Lung (tissue), 12 donors: ENCODE data around the gene CAP2. TPM values are rescaled to one million over a fixed set of nuclear protein-coding genes. Genes with fewer than 3 reads are reported as not detected.
A peak's percentile ranks its signal among the peaks of the same experiment; 100 is the strongest.
"Not testable (repeated sequence)": the region's sequence is repeated elsewhere in the genome, so short reads cannot be mapped to it uniquely, and the experiment has no call there.

ENCODE experiments used
- ATAC-seq: fragments of 200-7000 bp; cut with Tn5 transposase; one replicate; pipeline ENCODE4 v1.9.1; 2020; ENCODE audit warnings: moderate number of reproducible peaks; ENCODE audit not compliant: insufficient read depth, low FRiP score
- DNase-seq, 3 donors: peaks; one replicate each; pipeline ENCODE4 v3.0.0-alpha.2; 2013 to 2017
- H3K27ac ChIP-seq, 2 donors: one replicate each; pipeline ENCODE4 v1.5.1; 2013; ENCODE audit warnings: mild to moderate bottlenecking in 2 of 2, moderate library complexity in 2 of 2, control low read depth in 1 of 2, inconsistent platforms in 1 of 2, low read depth in 1 of 2, low read length in 1 of 2
- H3K27me3 ChIP-seq, 3 donors: one replicate each; pipeline ENCODE4 v1.5.1; 2013; ENCODE audit warnings: low read length in 2 of 3; ENCODE audit not compliant: control insufficient read depth in 3 of 3, insufficient read depth in 3 of 3
- H3K36me3 ChIP-seq, 4 donors: one replicate each; pipeline ENCODE4 v1.5.1; 2013; ENCODE audit warnings: low read length in 4 of 4, mild to moderate bottlenecking in 1 of 4, moderate library complexity in 1 of 4; ENCODE audit not compliant: control insufficient read depth in 4 of 4, insufficient read depth in 4 of 4
- H3K4me1 ChIP-seq, 5 donors: one replicate each; pipeline ENCODE4 v1.5.1; 2013; ENCODE audit warnings: low read length in 5 of 5, mild to moderate bottlenecking in 2 of 5, moderate library complexity in 1 of 5; ENCODE audit not compliant: control insufficient read depth in 5 of 5, insufficient read depth in 5 of 5
- H3K4me3 ChIP-seq: one replicate; pipeline ENCODE4 v1.5.1; 2013; ENCODE audit warnings: mild to moderate bottlenecking, control low read depth, moderate library complexity
- H3K9ac ChIP-seq, 2 donors: one replicate each; pipeline ENCODE4 v1.5.1; 2013; ENCODE audit warnings: low read length in 2 of 2, control low read depth in 1 of 2; ENCODE audit not compliant: insufficient read depth in 1 of 2
- H3K9me3 ChIP-seq, 4 donors: one replicate each; pipeline ENCODE4 v1.5.1; 2013; ENCODE audit warnings: low read length in 3 of 4, mild to moderate bottlenecking in 1 of 4, moderate library complexity in 1 of 4; ENCODE audit not compliant: control insufficient read depth in 4 of 4, insufficient read depth in 3 of 4
- CTCF ChIP-seq: IDR thresholded peaks from 2 replicates; pipeline ENCODE4 v1.5.1; 2012; ENCODE audit warnings: mild to moderate bottlenecking; ENCODE audit errors: control extremely low read depth, extremely low read depth
- WGBS, 2 donors: extraction: QIAGEN DNeasy Blood & Tissue Kit; methylation state at CpG; one replicate each; pipeline ENCODE4 v1.1.7; 2013; 5-methylcytosine and 5-hydroxymethylcytosine counted together
- polyA plus RNA-seq, 2 donors: library from polyadenylated mRNA; stranded (reverse); fragments of 200-250 nt; gene quantifications; one replicate each; pipeline ENCODE4 v1.2.1, GENCODE V29; 2013
- total RNA-seq, 2 donors: library from RNA; depleted of rRNA in 1 of 2; stranded (reverse); fragments of >200 nt in 1 of 2; gene quantifications; one replicate each; pipeline ENCODE4 v1.2.1, GENCODE V29; 2014 to 2021
- donor health status: control.
- donor health status: control.
- donor health status: Bipolar disorder and iron deficiency.
- donor health status: healthy.
- donor health status: DM: yes; HTN: yes; CAD: no.

CAP2 gene
- total and polyA plus RNA-seq, 4 donors, result 2.0 to 5.7 (median 3.4) TPM

GRCh38 chr6:17427062-17427461, 33.7 kb downstream of the CAP2 start:
- Histone ChIP-seq H3K9ac (no peak overlapping the region), H3K4me1 (peaks cover 0 to 8% (median 0%) of the 10 kb centered on the region in 5 donors), H3K27me3 (no peaks in the 10 kb centered on the region), H3K36me3 (no peaks in the 10 kb centered on the region), H3K4me3 (no peak overlapping the region), H3K9me3 (no peaks in the 10 kb centered on the region), H3K27ac (no peak overlapping the region)
- WGBS, 2 donors, result 91 to 93% methylated on average over 6 of the region's 6 CpGs
- DNase-seq, result no peak
- no peak for ATAC-seq
- TF ChIP-seq CTCF, result no peak

GRCh38 chr6:17427617-17428016, 34.2 kb downstream of the CAP2 start:
- no peak overlapping the region for H3K27ac ChIP-seq
- DNase-seq (no peak), ATAC-seq (no peak)
- H3K4me1 ChIP-seq, result peaks cover 0 to 8% (median 0%) of the 10 kb centered on the region in 5 donors
- H3K4me3 ChIP-seq, result no peak overlapping the region
- no peaks in the 10 kb centered on the region for H3K27me3 ChIP-seq
- no peak overlapping the region for H3K9ac ChIP-seq
- H3K9me3 ChIP-seq, result no peaks in the 10 kb centered on the region
- no peak for TF ChIP-seq CTCF
- WGBS, 2 donors, result 87 to 90% methylated on average over 2 of the region's 2 CpGs
- H3K36me3 ChIP-seq, result no peaks in the 10 kb centered on the region

DNA sequence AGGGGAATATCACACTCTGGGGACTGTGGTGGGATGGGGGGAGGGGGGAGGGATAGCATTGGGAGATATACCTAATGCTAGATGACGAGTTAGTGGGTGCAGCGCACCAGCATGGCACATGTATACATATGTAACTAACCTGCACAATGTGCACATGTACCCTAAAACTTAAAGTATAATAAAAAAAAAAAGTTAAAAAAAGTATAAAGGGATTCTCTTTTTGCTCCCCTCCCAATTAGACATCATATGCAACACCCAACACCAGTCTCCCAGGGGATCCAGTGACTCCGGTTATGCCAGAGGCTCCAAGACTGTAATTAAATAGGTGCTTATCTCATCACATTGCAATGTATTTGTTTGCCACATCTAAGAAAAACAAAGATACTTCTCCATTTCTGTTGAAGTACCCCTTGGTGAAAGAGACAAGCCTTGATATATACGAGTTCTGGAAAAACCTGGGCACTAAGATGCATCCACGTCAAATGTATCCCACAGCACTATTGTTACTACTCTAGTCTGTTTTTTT, 35.3 kb downstream of the CAP2 start:
- peak overlapping the region in 1 of 2 donors; percentile 66 for H3K27ac ChIP-seq
- H3K9ac ChIP-seq, H3K27me3 ChIP-seq, DNase-seq, H3K9me3 ChIP-seq, H3K4me3 ChIP-seq, H3K36me3 ChIP-seq, H3K4me1 ChIP-seq, ATAC-seq: not testable (repeated sequence)
- WGBS, 2 donors, result 80 to 91% methylated on average over 3 of the region's 5 CpGs

- ATAC-seq (no peak), DNase-seq (peak in 2 of 3 donors; percentile 40 to 59)
- Histone ChIP-seq H3K27ac (peak overlapping the region in 1 of 2 donors; percentile 67), H3K27me3 (no peaks in the 10 kb centered on the region), H3K36me3 (no peaks in the 10 kb centered on the region), H3K4me3 (no peak overlapping the region), H3K9me3 (no peaks in the 10 kb centered on the region), H3K9ac (no peak overlapping the region), H3K4me1 (peaks cover 0 to 8% (median 0%) of the 10 kb centered on the region in 5 donors)
- WGBS, 2 donors, result 66 to 68% methylated on average over 3 of the region's 3 CpGs
- TF ChIP-seq CTCF, result no peak
Observed at GRCh38 chr6:17429383-17430061, 36.1 kb downstream of the CAP2 start.
